CD8-positive, alpha-beta memory T cell (primary cell): ENCODE measurements around the gene NARS2. TPM values are rescaled to one million over a fixed set of nuclear protein-coding genes. Genes with fewer than 3 reads are reported as not detected.

Experiments used
- CTCF ChIA-PET: fragments of 350-600 bp; sonication (Branson Sonifier 250); formaldehyde crosslinking; loops from one replicate; lab custom pipeline; 2021; ENCODE audit warnings: antibody characterized with exemption; lab: Charles Lee
- POLR2A ChIA-PET: fragments of 350-600 bp; sonication (Branson Sonifier 250); formaldehyde crosslinking; loops from one replicate; lab custom pipeline; 2021; ENCODE audit warnings: antibody characterized with exemption; lab: Charles Lee
- DNase-seq, 5 donors: peaks; one replicate each; pipeline versions ENCODE4 v3.0.0 to v3.0.0-alpha.2; 2020 to 2022; ENCODE audit warnings: mixed read lengths in 1 of 5
- H3K27ac ChIP-seq: one replicate; pipeline ENCODE4 v1.7.0; 2013; ENCODE audit warnings: low read depth, mild to moderate bottlenecking, low read length, moderate library complexity
- H3K27me3 ChIP-seq: 2 replicates; pipeline ENCODE4 v1.7.0; 2013; ENCODE audit warnings: low read length, mild to moderate bottlenecking; ENCODE audit not compliant: insufficient read depth, poor library complexity, severe bottlenecking
- H3K36me3 ChIP-seq: 2 replicates; pipeline ENCODE4 v1.7.0; 2013; ENCODE audit warnings: mild to moderate bottlenecking, low read length, moderate library complexity; ENCODE audit not compliant: insufficient read depth
- H3K4me1 ChIP-seq: 2 replicates; pipeline ENCODE4 v1.7.0; 2013; ENCODE audit warnings: mild to moderate bottlenecking, low read length, moderate library complexity; ENCODE audit not compliant: insufficient read depth
- H3K4me3 ChIP-seq: 2 replicates; pipeline ENCODE4 v1.7.0; 2013; ENCODE audit warnings: mild to moderate bottlenecking, low read length
- H3K9me3 ChIP-seq: 2 replicates; pipeline ENCODE4 v1.7.0; 2013; ENCODE audit warnings: mild to moderate bottlenecking, low read length
- H3K27ac Mint-ChIP-seq, 8 donors: one replicate each; pipeline ENCODE4 v1.8.0; 2020 to 2021; ENCODE audit warnings: mixed read lengths in 8 of 8, mild to moderate bottlenecking in 6 of 8, inconsistent platforms in 3 of 8, moderate library complexity in 3 of 8
- H3K27me3 Mint-ChIP-seq, 2 donors: one replicate each; pipeline ENCODE4 v1.8.0; 2020 to 2021; ENCODE audit warnings: mixed read lengths in 2 of 2, mild to moderate bottlenecking in 1 of 2, moderate library complexity in 1 of 2
- H3K36me3 Mint-ChIP-seq, 3 donors: one replicate each; pipeline ENCODE4 v1.8.0; 2020 to 2021; ENCODE audit warnings: mixed read lengths in 3 of 3, inconsistent platforms in 1 of 3, mild to moderate bottlenecking in 1 of 3
- H3K4me1 Mint-ChIP-seq, 3 donors: one replicate each; pipeline ENCODE4 v1.8.0; 2020 to 2021; ENCODE audit warnings: mixed read lengths in 3 of 3, inconsistent platforms in 1 of 3, mild to moderate bottlenecking in 1 of 3
- H3K4me3 Mint-ChIP-seq, 7 donors: one replicate each; pipeline ENCODE4 v1.8.0; 2020 to 2021; ENCODE audit warnings: mixed read lengths in 7 of 7, mild to moderate bottlenecking in 6 of 7, moderate library complexity in 4 of 7, inconsistent platforms in 2 of 7
- H3K9me3 Mint-ChIP-seq, 5 donors: one replicate each; pipeline ENCODE4 v1.8.0; 2020 to 2022; ENCODE audit warnings: mixed read lengths in 5 of 5, mild to moderate bottlenecking in 3 of 5, moderate library complexity in 2 of 5, inconsistent platforms in 1 of 5
- polyA plus RNA-seq: library from polyadenylated mRNA; unstranded; fragments of 300-500 nt; fragmentation: Illumina TruSeq; gene quantifications from one replicate; pipeline ENCODE4 v1.2.3, GENCODE V29; 2021
- total RNA-seq, 2 experiments: library from RNA; stranded (reverse); gene quantifications; one replicate each; pipeline ENCODE4 v1.2.3, GENCODE V29; 2021

Gene NARS2
- total and polyA plus RNA-seq, 3 experiments from 2014 or later = 14.5 to 24.5 (median 23.9) TPM

GRCh38 chr11:78539506-78539905 is 35.2 kb downstream of the NARS2 start:
- Histone ChIP-seq H3K4me3 (no peak overlapping the region), H3K27me3 (no peaks in the 10 kb centered on the region), H3K36me3 (no peaks in the 10 kb centered on the region), H3K9me3 (no peaks in the 10 kb centered on the region), H3K4me1 (no peaks in the 10 kb centered on the region), H3K27ac (no peak overlapping the region)
- Mint-ChIP-seq H3K4me1 (peaks cover 5 to 13% (median 10%) of the 10 kb centered on the region in 3 donors), H3K27me3 (no peaks in the 10 kb centered on the region), H3K4me3 (no peak overlapping the region), H3K36me3 (peaks cover 4 to 39% (median 21%) of the 10 kb centered on the region in 3 donors), H3K27ac (no peak overlapping the region), H3K9me3 (no peaks in the 10 kb centered on the region)
- ChIA-PET CTCF (no interaction called here), POLR2A (no interaction called here)
- no peak for DNase-seq

GRCh38 chr11:78536933-78537332 is 37.7 kb downstream of the NARS2 start:
- Mint-ChIP-seq H3K27me3 (no peaks in the 10 kb centered on the region), H3K9me3 (no peaks in the 10 kb centered on the region), H3K4me3 (no peak overlapping the region), H3K27ac (no peak overlapping the region), H3K4me1 (peaks cover 1 to 5% (median 2%) of the 10 kb centered on the region in 3 donors), H3K36me3 (peaks cover 8 to 43% (median 19%) of the 10 kb centered on the region in 3 donors)
- no peak for DNase-seq
- Histone ChIP-seq H3K27ac (no peak overlapping the region), H3K9me3 (no peaks in the 10 kb centered on the region), H3K36me3 (no peaks in the 10 kb centered on the region), H3K27me3 (no peaks in the 10 kb centered on the region), H3K4me1 (no peaks in the 10 kb centered on the region), H3K4me3 (no peak overlapping the region)
- ChIA-PET CTCF (no interaction called here), POLR2A (no interaction called here)

GRCh38 chr11:78535920-78536319 is 38.7 kb downstream of the NARS2 start:
- H3K27ac Mint-ChIP-seq = no peak overlapping the region
- H3K27me3 Mint-ChIP-seq = no peaks in the 10 kb centered on the region
- no peaks in the 10 kb centered on the region for H3K9me3 Mint-ChIP-seq
- no peak overlapping the region for H3K4me3 Mint-ChIP-seq
- no peak overlapping the region for H3K27ac ChIP-seq
- H3K36me3 Mint-ChIP-seq = peaks cover 5 to 40% (median 15%) of the 10 kb centered on the region in 3 donors
- no peaks in the 10 kb centered on the region for H3K9me3 ChIP-seq
- no peaks in the 10 kb centered on the region for H3K4me1 ChIP-seq
- H3K4me1 Mint-ChIP-seq = peaks cover 0 to 4% (median 0%) of the 10 kb centered on the region in 3 donors
- no peak for DNase-seq
- H3K36me3 ChIP-seq = no peaks in the 10 kb centered on the region
- ChIA-PET POLR2A (no interaction called here), CTCF (interaction anchor here (1.4 kb wide), 1 partner anchor 28 kb away, joined by 4 read pairs; no protein-coding TSS in a partner anchor)
- no peaks in the 10 kb centered on the region for H3K27me3 ChIP-seq
- H3K4me3 ChIP-seq = no peak overlapping the region

GRCh38 chr11:78535027-78535426 is 39.6 kb downstream of the NARS2 start:
- ChIA-PET CTCF (interaction anchor here (1.4 kb wide), 1 partner anchor 29 kb away, joined by 4 read pairs; no protein-coding TSS in a partner anchor), POLR2A (no interaction called here)
- Histone ChIP-seq H3K36me3 (no peaks in the 10 kb centered on the region), H3K4me1 (no peaks in the 10 kb centered on the region), H3K27me3 (no peaks in the 10 kb centered on the region), H3K4me3 (no peak overlapping the region), H3K9me3 (no peaks in the 10 kb centered on the region), H3K27ac (no peak overlapping the region)
- DNase-seq = no peak
- H3K36me3 Mint-ChIP-seq = peaks cover 5 to 37% (median 12%) of the 10 kb centered on the region in 3 donors
- H3K4me3 Mint-ChIP-seq = no peak overlapping the region
- H3K27me3 Mint-ChIP-seq = no peaks in the 10 kb centered on the region
- H3K9me3 Mint-ChIP-seq = no peaks in the 10 kb centered on the region
- no peak overlapping the region for H3K27ac Mint-ChIP-seq
- peaks cover 0 to 4% (median 0%) of the 10 kb centered on the region in 3 donors for H3K4me1 Mint-ChIP-seq

GRCh38 chr11:78533399-78533798 is 41.3 kb downstream of the NARS2 start:
- Histone ChIP-seq H3K9me3 (no peaks in the 10 kb centered on the region), H3K27me3 (no peaks in the 10 kb centered on the region), H3K27ac (no peak overlapping the region), H3K4me3 (no peak overlapping the region), H3K4me1 (no peaks in the 10 kb centered on the region), H3K36me3 (no peaks in the 10 kb centered on the region)
- peaks cover 5 to 24% (median 10%) of the 10 kb centered on the region in 3 donors for H3K36me3 Mint-ChIP-seq
- DNase-seq = no peak
- no peaks in the 10 kb centered on the region for H3K9me3 Mint-ChIP-seq
- no peak overlapping the region for H3K27ac Mint-ChIP-seq
- H3K4me3 Mint-ChIP-seq = no peak overlapping the region
- no peaks in the 10 kb centered on the region for H3K27me3 Mint-ChIP-seq
- ChIA-PET CTCF (interaction anchor here (1.0 kb wide), 1 partner anchor 115 kb away, joined by 3 read pairs; no protein-coding TSS in a partner anchor), POLR2A (no interaction called here)
- H3K4me1 Mint-ChIP-seq = peaks cover 0 to 4% (median 0%) of the 10 kb centered on the region in 3 donors

- Mint-ChIP-seq H3K27ac (peak overlapping the region in 1 of 8 donors; percentile 82), H3K4me1 (peaks cover 0 to 4% (median 0%) of the 10 kb centered on the region in 3 donors), H3K27me3 (no peaks in the 10 kb centered on the region), H3K36me3 (peaks cover 5 to 20% (median 7%) of the 10 kb centered on the region in 3 donors), H3K4me3 (no peak overlapping the region), H3K9me3 (no peaks in the 10 kb centered on the region)
- Histone ChIP-seq H3K4me3 (no peak overlapping the region), H3K9me3 (no peaks in the 10 kb centered on the region), H3K27me3 (no peaks in the 10 kb centered on the region), H3K4me1 (no peaks in the 10 kb centered on the region), H3K27ac (no peak overlapping the region), H3K36me3 (no peaks in the 10 kb centered on the region)
- ChIA-PET POLR2A (no interaction called here), CTCF (interaction anchor here (1.0 to 1.5 kb wide), 2 partner anchors 8 to 114 kb away, joined by 3 to 4 read pairs; no protein-coding TSS in a partner anchor)
- DNase-seq = no peak
Measured at GRCh38 chr11:78532991-78533390, 41.7 kb downstream of the NARS2 start.

GRCh38 chr11:78526497-78527146 is 48.0 kb downstream of the NARS2 start:
- no peaks in the 10 kb centered on the region for H3K4me1 Mint-ChIP-seq
- Histone ChIP-seq H3K27ac (no peak overlapping the region), H3K27me3 (no peaks in the 10 kb centered on the region), H3K9me3 (no peaks in the 10 kb centered on the region), H3K36me3 (no peaks in the 10 kb centered on the region), H3K4me3 (no peak overlapping the region), H3K4me1 (no peaks in the 10 kb centered on the region)
- POLR2A ChIA-PET = no interaction called here
- CTCF ChIA-PET = no interaction called here
- no peaks in the 10 kb centered on the region for H3K27me3 Mint-ChIP-seq
- DNase-seq = no peak
- H3K27ac Mint-ChIP-seq = no peak overlapping the region
- H3K36me3 Mint-ChIP-seq = peaks cover 0 to 16% (median 5%) of the 10 kb centered on the region in 3 donors
- no peak overlapping the region for H3K4me3 Mint-ChIP-seq
- no peaks in the 10 kb centered on the region for H3K9me3 Mint-ChIP-seq

- H3K4me1 ChIP-seq = no peaks in the 10 kb centered on the region
- Mint-ChIP-seq H3K9me3 (no peaks in the 10 kb centered on the region), H3K4me1 (no peaks in the 10 kb centered on the region), H3K36me3 (peaks cover 0 to 16% (median 5%) of the 10 kb centered on the region in 3 donors), H3K27me3 (no peaks in the 10 kb centered on the region), H3K4me3 (no peak overlapping the region), H3K27ac (no peak overlapping the region)
- CTCF ChIA-PET = no interaction called here
- H3K9me3 ChIP-seq = no peaks in the 10 kb centered on the region
- no peak overlapping the region for H3K27ac ChIP-seq
- no peaks in the 10 kb centered on the region for H3K36me3 ChIP-seq
- no peaks in the 10 kb centered on the region for H3K27me3 ChIP-seq
- H3K4me3 ChIP-seq = no peak overlapping the region
- POLR2A ChIA-PET = interaction anchor here (0.7 kb wide), 1 partner anchor 544 kb away, joined by 3 read pairs; no protein-coding TSS in a partner anchor
- no peak for DNase-seq
Measured at GRCh38 chr11:78525720-78526119, 48.9 kb downstream of the NARS2 start.
